SU-DHL-6 (cell line): Measurements from ENCODE around the gene NRXN2.

ENCODE experiments used
- H2AFZ ChIP-seq: fragments of 200-600 bp; sonication (generic); 2 replicates; pipeline ENCODE4 v1.6.1; 2014; ENCODE audit warnings: low read depth, mild to moderate bottlenecking, moderate library complexity, mixed read lengths, antibody characterized with exemption, low read length; ENCODE audit not compliant: severe bottlenecking
- H3F3A ChIP-seq: fragments of 200-600 bp; shearing (Covaris generic); 2 replicates; pipeline ENCODE4 v1.6.0; 2016; ENCODE audit warnings: antibody characterized with exemption, mild to moderate bottlenecking; ENCODE audit not compliant: insufficient read depth
- H3K27ac ChIP-seq: fragments of 200-600 bp; sonication (generic); 2 replicates; pipeline ENCODE4 v1.5.1; 2016; ENCODE audit warnings: low read depth, mild to moderate bottlenecking, low read length, moderate library complexity, mixed read lengths
- H3K27me3 ChIP-seq: fragments of 200-600 bp; sonication (generic), shearing (Covaris generic); 2 replicates; pipeline ENCODE4 v1.6.0; 2014; ENCODE audit warnings: mild to moderate bottlenecking, low read length
- H3K36me3 ChIP-seq: fragments of 200-600 bp; sonication (generic); 2 replicates; pipeline ENCODE4 v1.6.1; 2014; ENCODE audit warnings: mild to moderate bottlenecking, low read length, mixed read lengths
- H3K4me2 ChIP-seq: fragments of 300-600, 200-600 bp; shearing (Covaris generic), sonication (generic); 2 replicates; pipeline ENCODE4 v1.6.0; 2014; ENCODE audit warnings: low read length, low read depth, mild to moderate bottlenecking; ENCODE audit not compliant: poor library complexity, severe bottlenecking
- H3K4me3 ChIP-seq: fragments of 200-600 bp; sonication (generic); 2 replicates; pipeline ENCODE4 v1.5.1; 2014; ENCODE audit warnings: antibody characterized with exemption, low read length, mild to moderate bottlenecking, mixed read lengths; ENCODE audit not compliant: insufficient read depth, poor library complexity, severe bottlenecking
- H3K79me2 ChIP-seq: fragments of 200-600 bp; sonication (generic); 2 replicates; pipeline ENCODE4 v1.6.1; 2014; ENCODE audit warnings: mild to moderate bottlenecking, low read length, moderate library complexity; ENCODE audit not compliant: insufficient read depth
- H3K9ac ChIP-seq: fragments of 200-600 bp; sonication (generic); 2 replicates; pipeline ENCODE4 v1.7.0; 2014; ENCODE audit warnings: mild to moderate bottlenecking, low read length
- H3K9me2 ChIP-seq: fragments of 200-600 bp; sonication (generic); replicated peaks from 2 replicates; pipeline ENCODE4 v1.6.1; 2014; ENCODE audit warnings: low read length; ENCODE audit not compliant: insufficient read depth
- H3K9me3 ChIP-seq: fragments of 200-600 bp; sonication (generic); 2 replicates; pipeline ENCODE4 v1.6.1; 2014; ENCODE audit warnings: low read length, mixed read lengths; ENCODE audit not compliant: insufficient read depth
- H4K20me1 ChIP-seq: fragments of 200-600 bp; sonication (generic); 2 replicates; pipeline ENCODE4 v1.6.1; 2014; ENCODE audit warnings: low read depth, mild to moderate bottlenecking, antibody characterized with exemption, low read length, moderate library complexity, mixed read lengths
- CTCF ChIP-seq: fragments of 200-600 bp; sonication (generic); IDR thresholded peaks from one replicate; pipeline ENCODE4 v1.5.1; 2017; ENCODE audit warnings: antibody characterized with exemption, mild to moderate bottlenecking, low read length, moderate library complexity; ENCODE audit not compliant: insufficient read depth, poor library complexity, severe bottlenecking
- EZH2phosphoT487 ChIP-seq: fragments of 200-600 bp; sonication (generic), shearing (Covaris generic); conservative IDR thresholded peaks from 2 replicates; pipeline ENCODE4 v1.6.1; 2018; ENCODE audit warnings: mild to moderate bottlenecking, antibody characterized with exemption, low read length, moderate library complexity, mixed read lengths

NRXN2 gene

GRCh38 chr11:64577202-64577601 lies 145.8 kb downstream of the NRXN2 start:
- no peak overlapping the region for H3K27ac ChIP-seq
- no peaks in the 10 kb centered on the region for H3K9me3 ChIP-seq
- no peaks in the 10 kb centered on the region for H3K9me2 ChIP-seq
- no peaks in the 10 kb centered on the region for H3K36me3 ChIP-seq
- H3K27me3 ChIP-seq = no peaks in the 10 kb centered on the region
- no peak overlapping the region for H3K4me3 ChIP-seq
- H3K4me2 ChIP-seq = no peak overlapping the region
- no peaks in the 10 kb centered on the region for H3F3A ChIP-seq
- H4K20me1 ChIP-seq = no peaks in the 10 kb centered on the region
- TF ChIP-seq CTCF = no peak
- TF ChIP-seq EZH2phosphoT487 = no peak
- H3K79me2 ChIP-seq = no peaks in the 10 kb centered on the region
- no peak overlapping the region for H3K9ac ChIP-seq
- no peak overlapping the region for H2AFZ ChIP-seq

DNA sequence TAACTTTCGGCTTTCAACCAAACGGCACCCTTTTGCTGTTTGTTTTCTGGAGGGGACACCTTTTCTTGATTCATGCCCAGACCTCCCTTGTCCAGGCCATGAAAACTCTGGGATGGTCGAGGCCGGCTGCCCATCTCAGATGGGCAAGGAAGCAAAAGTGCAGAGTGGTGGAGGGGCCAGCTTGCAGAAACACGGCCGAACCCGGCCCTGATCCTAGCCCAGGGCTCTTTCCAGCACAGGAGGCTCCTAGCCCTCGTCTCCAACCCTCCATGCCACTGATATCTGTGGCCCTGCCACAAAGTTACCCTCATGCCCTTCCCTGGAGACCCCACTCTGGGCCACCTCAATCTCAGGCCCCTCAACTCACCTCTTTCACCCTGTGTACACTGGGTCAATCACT lies 150.9 kb downstream of the NRXN2 start:
- H3K4me2 ChIP-seq = no peak overlapping the region
- no peak overlapping the region for H3K4me3 ChIP-seq
- no peaks in the 10 kb centered on the region for H3K9me2 ChIP-seq
- TF ChIP-seq EZH2phosphoT487 = no peak
- TF ChIP-seq CTCF = no peak
- H3K27ac ChIP-seq = no peak overlapping the region
- no peak overlapping the region for H3K9ac ChIP-seq
- no peaks in the 10 kb centered on the region for H4K20me1 ChIP-seq
- no peaks in the 10 kb centered on the region for H3K9me3 ChIP-seq
- no peaks in the 10 kb centered on the region for H3K79me2 ChIP-seq
- H3K27me3 ChIP-seq = no peaks in the 10 kb centered on the region
- no peaks in the 10 kb centered on the region for H3F3A ChIP-seq
- no peaks in the 10 kb centered on the region for H3K36me3 ChIP-seq
- H2AFZ ChIP-seq = no peak overlapping the region

- H3K4me3 ChIP-seq = no peak overlapping the region
- no peaks in the 10 kb centered on the region for H3K9me2 ChIP-seq
- no peak overlapping the region for H2AFZ ChIP-seq
- no peak overlapping the region for H3K4me2 ChIP-seq
- no peaks in the 10 kb centered on the region for H3K79me2 ChIP-seq
- H3K9me3 ChIP-seq = no peaks in the 10 kb centered on the region
- TF ChIP-seq CTCF (no peak), EZH2phosphoT487 (no peak)
- H3K36me3 ChIP-seq = no peaks in the 10 kb centered on the region
- no peaks in the 10 kb centered on the region for H4K20me1 ChIP-seq
- H3K27ac ChIP-seq = no peak overlapping the region
- no peaks in the 10 kb centered on the region for H3K27me3 ChIP-seq
- H3K9ac ChIP-seq = no peak overlapping the region
- H3F3A ChIP-seq = no peaks in the 10 kb centered on the region
These were observed 151.4 kb downstream of the NRXN2 start for GRCh38 chr11:64571410-64572091.
